GM12872 (cell line): ENCODE results near the gene SASH1.

Experiments
- TF ChIP-seq, protein P1 (sequence below): IDR thresholded peaks from 3 replicates; pipeline ENCODE4 v1.5.1; 2011; ENCODE audit warnings: low read depth, mild to moderate bottlenecking, low read length, moderate library complexity; ENCODE audit not compliant: insufficient read depth

The SASH1 gene

GRCh38 chr6:148304976-148305375, 37.7 kb upstream of the SASH1 start:
- TF ChIP-seq, protein P1, sequence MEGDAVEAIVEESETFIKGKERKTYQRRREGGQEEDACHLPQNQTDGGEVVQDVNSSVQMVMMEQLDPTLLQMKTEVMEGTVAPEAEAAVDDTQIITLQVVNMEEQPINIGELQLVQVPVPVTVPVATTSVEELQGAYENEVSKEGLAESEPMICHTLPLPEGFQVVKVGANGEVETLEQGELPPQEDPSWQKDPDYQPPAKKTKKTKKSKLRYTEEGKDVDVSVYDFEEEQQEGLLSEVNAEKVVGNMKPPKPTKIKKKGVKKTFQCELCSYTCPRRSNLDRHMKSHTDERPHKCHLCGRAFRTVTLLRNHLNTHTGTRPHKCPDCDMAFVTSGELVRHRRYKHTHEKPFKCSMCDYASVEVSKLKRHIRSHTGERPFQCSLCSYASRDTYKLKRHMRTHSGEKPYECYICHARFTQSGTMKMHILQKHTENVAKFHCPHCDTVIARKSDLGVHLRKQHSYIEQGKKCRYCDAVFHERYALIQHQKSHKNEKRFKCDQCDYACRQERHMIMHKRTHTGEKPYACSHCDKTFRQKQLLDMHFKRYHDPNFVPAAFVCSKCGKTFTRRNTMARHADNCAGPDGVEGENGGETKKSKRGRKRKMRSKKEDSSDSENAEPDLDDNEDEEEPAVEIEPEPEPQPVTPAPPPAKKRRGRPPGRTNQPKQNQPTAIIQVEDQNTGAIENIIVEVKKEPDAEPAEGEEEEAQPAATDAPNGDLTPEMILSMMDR, result no peak

DNA sequence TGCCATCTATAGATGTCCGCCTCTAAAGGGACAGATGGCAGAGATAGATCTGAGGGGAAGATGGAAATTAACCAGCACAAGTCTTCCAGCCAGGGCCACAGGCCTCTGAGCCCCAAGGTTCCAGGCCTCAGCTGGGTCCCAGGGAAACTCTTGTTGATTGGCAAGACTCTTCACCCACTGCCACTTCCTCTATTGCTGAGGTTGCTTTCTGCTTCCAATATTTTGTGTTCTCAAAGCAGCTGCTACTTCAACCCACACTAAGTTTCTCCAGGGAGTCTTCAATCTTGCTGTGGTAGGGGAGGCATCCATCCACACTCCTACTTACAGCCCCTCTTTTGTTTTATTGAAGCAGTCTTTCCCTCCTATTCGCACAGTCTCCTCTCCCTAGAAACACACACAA, 36.4 kb upstream of the SASH1 start:
- TF ChIP-seq, protein P1, result no peak

- TF ChIP-seq, protein P1, result no peak
These were observed 35.2 kb upstream of the SASH1 start for GRCh38 chr6:148307405-148307804.

DNA sequence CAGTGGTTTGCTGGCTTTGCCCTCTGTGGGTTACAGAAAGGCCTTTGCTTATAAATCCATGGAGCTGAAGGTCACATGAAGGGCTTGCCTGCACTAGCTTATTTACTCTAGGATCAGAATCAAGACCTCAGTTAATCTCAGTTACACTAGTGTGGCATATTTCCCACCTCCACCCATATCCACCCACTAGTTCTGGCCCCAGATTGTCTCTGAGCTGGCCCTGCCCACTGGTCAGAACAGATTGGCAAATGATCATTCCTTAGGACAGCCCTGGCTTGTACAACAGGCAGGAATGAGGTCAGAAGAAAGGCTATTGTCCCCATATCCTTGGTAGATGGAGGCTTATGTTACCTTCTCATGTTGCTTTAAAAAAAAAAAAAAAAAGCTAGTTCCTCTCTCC, 33.3 kb upstream of the SASH1 start:
- TF ChIP-seq, protein P1, result no peak

- TF ChIP-seq, protein P1, result no peak
These were observed 30.5 kb upstream of the SASH1 start for GRCh38 chr6:148311966-148312669.

GRCh38 chr6:148313488-148313887, 29.1 kb upstream of the SASH1 start:
- TF ChIP-seq, protein P1, result no peak

DNA sequence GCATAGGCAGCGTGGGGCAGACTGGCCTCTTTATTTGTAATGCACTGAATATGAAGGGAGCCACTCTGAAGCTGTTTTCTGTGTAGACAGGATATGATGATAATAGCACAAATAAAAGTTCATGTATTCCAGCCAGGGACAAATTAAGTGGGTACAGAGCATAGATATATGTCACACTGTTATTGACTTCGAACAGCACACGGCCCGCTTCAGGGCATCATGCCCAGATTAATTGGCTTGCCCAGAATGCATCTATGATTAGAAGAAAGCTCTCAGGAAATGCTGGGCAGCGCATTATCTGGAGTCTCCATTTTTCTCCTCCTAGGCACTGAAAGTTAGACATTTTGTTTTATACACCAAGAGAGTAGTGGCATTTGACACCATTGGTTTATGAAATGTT, 26.3 kb upstream of the SASH1 start:
- TF ChIP-seq, protein P1, result no peak
